Right atrium auricular region (tissue), 2 donors: ENCODE measurements around the gene SAMD15. TPM values are rescaled to one million over a fixed set of nuclear protein-coding genes. Genes with fewer than 3 reads are reported as not detected.
A peak's percentile ranks its signal among the peaks of the same experiment; 100 is the strongest.
"Not testable (repeated sequence)": the region's sequence is repeated elsewhere in the genome, so short reads cannot be mapped to it uniquely, and the experiment has no call there.

Experiments
- DNase-seq: peaks from one replicate; pipeline ENCODE4 v3.0.0-alpha.2; 2019; ENCODE audit warnings: low spot score
- H3K27ac ChIP-seq, 2 donors: fragments of 200-600 bp; sonication (generic); 1 replicate in 1 of 2; 2 replicates in 1 of 2; pipeline ENCODE4 v1.5.1; 2016 to 2019
- H3K27me3 ChIP-seq, 2 donors: fragments of 200-600 bp; sonication (generic); one replicate each; pipeline versions ENCODE4 v1.5.1 to v1.6.0; 2017 to 2019
- H3K36me3 ChIP-seq: fragments of 200-600 bp; sonication (generic); one replicate; pipeline ENCODE4 v1.5.1; 2016
- H3K4me1 ChIP-seq, 2 donors: fragments of 200-600 bp; sonication (generic); one replicate each; pipeline versions ENCODE4 v1.5.1 to v1.6.0; 2017 to 2019
- H3K4me3 ChIP-seq, 2 donors: fragments of 200-600 bp; sonication (generic); 1 replicate in 1 of 2; 2 replicates in 1 of 2; pipeline ENCODE4 v1.5.1; 2017 to 2019; ENCODE audit warnings: mild to moderate bottlenecking in 1 of 2, moderate library complexity in 1 of 2
- H3K9me3 ChIP-seq, 2 donors: fragments of 200-600 bp; sonication (generic); one replicate each; pipeline ENCODE4 v1.5.1; 2019
- total RNA-seq, 2 donors: library from RNA; depleted of rRNA; stranded (reverse); fragments of >200 nt; gene quantifications; one replicate each; pipeline ENCODE4 v1.1.0, GENCODE V29; 2016
- TF ChIP-seq, protein P1 (sequence below), 2 donors: fragments of 200-600 bp; sonication (generic); IDR thresholded peaks; one replicate each; pipeline ENCODE4 v1.5.1; 2019; ENCODE audit warnings: antibody characterized with exemption in 2 of 2

The SAMD15 gene
- under 1 TPM; 0.26 to 0.39 TPM for total RNA-seq

DNA sequence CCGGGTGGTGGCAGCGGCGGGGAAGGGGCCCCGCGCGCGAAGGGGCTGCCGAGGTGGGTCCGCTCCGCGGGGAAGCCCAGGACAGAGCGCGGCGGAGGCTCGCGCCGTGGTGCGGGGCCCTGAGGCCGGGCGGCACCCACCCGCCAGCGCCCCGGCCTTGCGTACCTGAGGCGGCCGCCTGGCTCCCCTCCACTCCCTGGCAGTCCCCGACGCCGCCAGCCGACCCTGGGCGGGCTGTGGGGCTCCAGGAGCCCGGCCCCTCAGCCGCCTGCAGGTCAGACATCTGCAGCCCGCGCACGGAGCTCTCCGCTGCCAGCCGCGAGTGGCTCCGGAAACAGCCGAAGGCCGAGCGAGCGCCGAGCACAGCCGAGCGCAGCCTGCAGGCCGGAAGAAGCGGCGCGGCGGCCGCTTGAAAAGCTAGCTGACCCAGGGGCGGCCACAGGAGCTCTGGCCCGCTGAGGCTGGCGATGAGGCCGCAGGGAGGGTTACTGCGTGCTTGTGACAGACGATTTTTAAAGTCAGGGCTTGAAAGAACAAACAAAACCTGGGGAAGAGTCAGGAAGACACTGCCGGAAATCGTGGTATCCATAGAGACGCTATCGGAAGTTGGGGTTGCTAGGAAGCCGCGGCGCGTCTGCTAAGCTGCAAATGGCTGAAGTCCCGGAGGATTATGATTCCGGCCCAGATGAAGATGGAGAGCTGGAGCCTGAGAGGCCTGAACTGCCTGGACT, at the start of gene SAMD15, which contains the start of gene TMED8:
SAMD15 (plus strand) TSS at position 609 of the 731 bp plus-strand sequence; CDS start at position 649, 40 bp downstream.
TMED8 (minus strand) TSS at position 324 of the 731 bp plus-strand sequence; CDS start at position 283, 41 bp downstream.
- DNase-seq: peak; percentile 74
- H3K9me3 ChIP-seq: no peaks in the 10 kb centered on the region
- no peaks in the 10 kb centered on the region for H3K36me3 ChIP-seq
- H3K4me1 ChIP-seq: peaks cover 0 to 13% of the 10 kb centered on the region in 2 donors
- peak within 1 kb of the TSS; percentile 74 to 86 for H3K27ac ChIP-seq
- peak within 1 kb of the TSS; percentile 76 to 92 for H3K4me3 ChIP-seq
- H3K27me3 ChIP-seq: no peaks in the 10 kb centered on the region
- TF ChIP-seq, protein P1, sequence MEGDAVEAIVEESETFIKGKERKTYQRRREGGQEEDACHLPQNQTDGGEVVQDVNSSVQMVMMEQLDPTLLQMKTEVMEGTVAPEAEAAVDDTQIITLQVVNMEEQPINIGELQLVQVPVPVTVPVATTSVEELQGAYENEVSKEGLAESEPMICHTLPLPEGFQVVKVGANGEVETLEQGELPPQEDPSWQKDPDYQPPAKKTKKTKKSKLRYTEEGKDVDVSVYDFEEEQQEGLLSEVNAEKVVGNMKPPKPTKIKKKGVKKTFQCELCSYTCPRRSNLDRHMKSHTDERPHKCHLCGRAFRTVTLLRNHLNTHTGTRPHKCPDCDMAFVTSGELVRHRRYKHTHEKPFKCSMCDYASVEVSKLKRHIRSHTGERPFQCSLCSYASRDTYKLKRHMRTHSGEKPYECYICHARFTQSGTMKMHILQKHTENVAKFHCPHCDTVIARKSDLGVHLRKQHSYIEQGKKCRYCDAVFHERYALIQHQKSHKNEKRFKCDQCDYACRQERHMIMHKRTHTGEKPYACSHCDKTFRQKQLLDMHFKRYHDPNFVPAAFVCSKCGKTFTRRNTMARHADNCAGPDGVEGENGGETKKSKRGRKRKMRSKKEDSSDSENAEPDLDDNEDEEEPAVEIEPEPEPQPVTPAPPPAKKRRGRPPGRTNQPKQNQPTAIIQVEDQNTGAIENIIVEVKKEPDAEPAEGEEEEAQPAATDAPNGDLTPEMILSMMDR (IDR thresholded peaks at IDR 0.05): peak; percentile 12 to 51

DNA sequence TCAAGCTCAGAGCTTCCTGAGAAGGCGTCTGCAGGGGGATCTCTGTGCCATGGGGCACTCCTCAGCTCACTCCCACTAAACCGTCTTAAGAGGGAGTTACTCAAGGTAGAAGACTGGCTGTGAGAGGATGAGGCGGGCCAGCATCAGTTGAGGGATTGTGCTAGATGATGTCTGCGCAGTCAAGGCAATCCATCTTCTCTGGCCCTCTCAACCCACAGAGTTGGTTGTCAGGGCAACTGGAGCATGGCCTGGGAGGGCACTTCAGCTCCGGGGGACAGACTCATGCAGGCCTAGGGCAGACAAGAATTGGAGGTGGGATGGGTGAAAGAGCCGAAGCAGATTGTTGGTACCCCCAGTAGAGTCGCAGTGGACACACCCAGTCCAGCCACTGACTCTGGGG, 47.3 kb upstream of the SAMD15 start:
- Histone ChIP-seq H3K4me1 (no peaks in the 10 kb centered on the region), H3K27me3 (no peaks in the 10 kb centered on the region), H3K9me3 (no peaks in the 10 kb centered on the region), H3K36me3 (no peaks in the 10 kb centered on the region), H3K27ac (no peak overlapping the region), H3K4me3 (no peak overlapping the region)
- TF ChIP-seq, protein P1 (IDR thresholded peaks at IDR 0.05): no peak
- DNase-seq: no peak

DNA sequence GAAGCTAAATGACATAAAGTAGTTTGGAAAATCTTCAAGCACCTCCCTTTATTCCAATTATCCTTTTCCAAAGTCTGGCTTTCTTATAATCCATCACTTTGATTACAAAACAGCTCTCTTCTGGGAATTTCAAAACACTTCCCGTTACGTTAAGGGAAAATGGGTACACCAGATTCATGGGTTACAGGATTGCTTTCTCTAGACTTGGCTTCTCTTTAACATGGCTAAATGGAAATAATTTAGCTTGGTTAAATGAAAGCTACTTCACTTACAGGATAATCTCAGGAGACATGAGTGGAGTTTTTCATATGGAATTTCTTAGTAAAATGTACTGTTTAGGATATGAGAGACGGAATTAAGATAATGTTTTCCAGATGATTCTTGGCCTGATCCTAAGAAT, 41.6 kb upstream of the SAMD15 start:
- Histone ChIP-seq H3K4me3 (no peak overlapping the region), H3K36me3 (peaks cover 3% of the 10 kb centered on the region), H3K4me1 (no peaks in the 10 kb centered on the region), H3K27me3 (no peaks in the 10 kb centered on the region), H3K9me3 (no peaks in the 10 kb centered on the region), H3K27ac (no peak overlapping the region)
- no peak for DNase-seq
- TF ChIP-seq, protein P1 (IDR thresholded peaks at IDR 0.05): no peak

DNA sequence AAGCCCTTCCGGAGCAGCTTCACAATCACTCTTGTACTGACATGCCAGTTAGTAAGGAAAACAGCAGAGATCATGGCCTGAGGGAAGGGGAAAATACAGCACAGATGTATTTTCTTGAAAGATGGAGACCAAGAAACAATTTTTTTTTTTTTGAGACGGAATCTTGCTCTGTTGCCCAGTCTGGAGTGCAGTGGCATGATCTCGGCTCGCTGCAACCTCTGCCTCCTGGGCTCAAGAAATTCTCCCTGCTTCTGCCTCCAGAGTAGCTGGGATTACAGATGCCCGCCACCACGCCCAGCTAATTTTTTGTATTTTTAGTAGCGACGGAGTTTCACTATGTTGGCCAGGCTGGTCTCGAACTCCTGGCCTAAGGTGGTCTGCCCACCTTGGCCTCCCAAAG, 39.9 kb upstream of the SAMD15 start:
- H3K4me3 ChIP-seq, H3K4me1 ChIP-seq, H3K9me3 ChIP-seq, H3K27ac ChIP-seq, DNase-seq, H3K27me3 ChIP-seq: not testable (repeated sequence)
- peaks cover 20% of the 10 kb centered on the region for H3K36me3 ChIP-seq

DNA sequence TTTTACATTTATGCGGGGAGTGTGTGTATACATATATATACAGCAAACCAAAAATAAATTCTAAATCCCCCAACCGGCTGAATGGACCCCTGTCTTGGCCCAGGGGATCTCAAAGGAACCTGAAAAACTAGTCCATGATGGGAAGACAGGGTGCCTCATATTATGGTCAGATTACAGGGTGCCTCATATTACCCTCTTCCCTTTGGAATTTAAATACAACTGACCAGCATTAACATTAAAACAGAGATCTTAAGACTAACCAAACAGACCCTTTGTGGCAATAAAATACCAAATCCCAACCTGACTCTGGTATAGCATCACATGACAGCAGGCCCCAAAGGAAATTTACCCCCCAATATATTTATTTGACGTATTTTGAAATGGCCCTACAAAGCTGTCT, 39.3 kb upstream of the SAMD15 start:
- DNase-seq: no peak
- Histone ChIP-seq H3K27me3 (no peaks in the 10 kb centered on the region), H3K4me3 (no peak overlapping the region), H3K4me1 (no peaks in the 10 kb centered on the region), H3K36me3 (peaks cover 26% of the 10 kb centered on the region), H3K9me3 (no peaks in the 10 kb centered on the region), H3K27ac (no peak overlapping the region)
- TF ChIP-seq, protein P1 (IDR thresholded peaks at IDR 0.05): no peak

DNA sequence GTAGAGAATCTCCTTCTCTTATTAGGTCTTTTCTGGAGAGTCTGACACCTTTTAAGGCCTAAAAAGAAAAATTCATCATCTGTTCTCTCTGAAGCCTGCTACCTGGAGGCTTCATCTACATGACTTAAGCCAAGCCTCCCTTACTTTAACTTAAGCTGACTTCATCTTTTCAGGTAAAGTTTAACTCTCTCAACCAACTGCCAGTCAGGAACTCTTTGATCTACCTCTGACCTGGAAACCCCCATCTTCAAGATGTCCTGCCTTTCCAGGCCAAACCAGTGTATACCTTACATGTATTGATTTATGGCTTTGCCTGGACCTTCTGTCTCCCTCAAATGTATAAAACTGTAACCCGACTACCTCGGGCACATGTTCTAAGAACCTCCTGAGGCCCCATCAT, 38.9 kb upstream of the SAMD15 start:
- H3K36me3 ChIP-seq: peaks cover 30% of the 10 kb centered on the region
- no peak overlapping the region for H3K27ac ChIP-seq
- no peak for DNase-seq
- H3K4me1 ChIP-seq: no peaks in the 10 kb centered on the region
- H3K27me3 ChIP-seq: no peaks in the 10 kb centered on the region
- TF ChIP-seq, protein P1 (IDR thresholded peaks at IDR 0.05): no peak
- H3K9me3 ChIP-seq: no peaks in the 10 kb centered on the region
- H3K4me3 ChIP-seq: no peak overlapping the region
